ENCODE data around the gene PPP2R5C. TPM values are rescaled to one million over a fixed set of nuclear protein-coding genes. Genes with fewer than 3 reads are reported as not detected.

PPP2R5C gene
- total and polyA plus RNA-seq, 2 of the 8 experiments (the other 6 are each of a cell fraction or from before 2014, with no cell fraction given), result 49.6 to 95.9 TPM

GRCh38 chr14:101719045-101719645 lies 42.4 kb upstream of the PPP2R5C start:
- Histone ChIP-seq H4K8ac (ENCODE audit: extremely low read depth, insufficient read depth, low read length) (no peak overlapping the region), H3K18ac (ENCODE audit: extremely low read depth, low read length) (peak overlapping the region; percentile 62; the same call in 1 of the 2 replicates), H3K4me3 (ENCODE audit: extremely low read depth in 1 of 4, insufficient read depth in 2 of 4, low read depth in 3 of 4, low read length in 4 of 4) (no peak overlapping the region), H3K4me1 (replicated peaks in 1 of 4; ENCODE audit: control insufficient read depth in 3 of 4, insufficient read depth in 4 of 4, low read length in 3 of 4) (peaks cover 2 to 11% (median 7%) of the 10 kb centered on the region in 4 experiments; a peak in 6 of 7 replicates), H3K27me3 (replicated peaks in 1 of 4; ENCODE audit: control insufficient read depth in 3 of 4, extremely low read depth in 1 of 4, insufficient read depth in 3 of 4, low read length in 3 of 4) (peaks cover 0 to 1% (median 0%) of the 10 kb centered on the region in 4 experiments; a peak in 1 of 7 replicates), H3K36me3 (ENCODE audit: control insufficient read depth in 2 of 4, insufficient read depth in 4 of 4, low read length in 3 of 4) (no peaks in the 10 kb centered on the region), H3K56ac (replicated peaks; ENCODE audit: insufficient read length, low read depth, low read length) (no peak overlapping the region), H4K5ac (ENCODE audit: insufficient read length, low read depth, low read length) (no peak overlapping the region), H3K79me1 (ENCODE audit: low read depth, low read length) (peaks cover 2% of the 10 kb centered on the region; the same call in 1 of the 2 replicates), H2BK120ac (replicated peaks; ENCODE audit: low read depth, low read length) (no peak overlapping the region), H3K23me2 (ENCODE audit: low read depth, low read length) (no peaks in the 10 kb centered on the region), H3K4ac (replicated peaks; ENCODE audit: insufficient read length, low read depth, low read length) (no peak overlapping the region), H4K91ac (replicated peaks; ENCODE audit: insufficient read length, low read length) (peak overlapping the region; percentile 75), H3K9me3 (ENCODE audit: insufficient read depth in 2 of 2, low read depth in 1 of 2, low read length in 1 of 2) (no peaks in the 10 kb centered on the region), H3K9ac (replicated peaks in 1 of 4; ENCODE audit: extremely low read depth in 1 of 4, low read depth in 3 of 4, low read length in 3 of 4) (no peak overlapping the region), H2BK20ac (ENCODE audit: low read length) (0 out of 2 replicates have a peak overlapping the region, but pooled peaks have one; percentile 55), H3K23ac (ENCODE audit: insufficient read length) (no peak overlapping the region), H2AK5ac (ENCODE audit: low read depth, low read length) (peak overlapping the region; percentile 97), H3K14ac (ENCODE audit: insufficient read length) (no peak overlapping the region), H3K4me2 (ENCODE audit: insufficient read depth in 1 of 2, low read depth in 2 of 2, low read length in 2 of 2) (no peak overlapping the region), H3K79me2 (ENCODE audit: control insufficient read depth in 1 of 2, insufficient read depth in 2 of 2, low read length in 2 of 2) (no peaks in the 10 kb centered on the region), H2AFZ (ENCODE audit: low read length) (no peak overlapping the region), H3K27ac (ENCODE audit: low read depth, low read length) (no peak overlapping the region), H2BK5ac (ENCODE audit: low read depth, low read length) (no peak overlapping the region), H2BK15ac (ENCODE audit: low read length) (peak overlapping the region; percentile 83; the same call in 1 of the 2 replicates), H4K20me1 (replicated peaks in 1 of 2; ENCODE audit: control insufficient read depth in 1 of 2, insufficient read depth in 2 of 2, low read length in 2 of 2) (no peaks in the 10 kb centered on the region), H2BK12ac (ENCODE audit: low read depth, low read length) (peak overlapping the region; percentile 100; the same call in 1 of the 2 replicates)
- no peak for DNase-seq (ENCODE audit: low read depth in 1 of 2, low spot score in 2 of 2)
- TF ChIP-seq RNF2 (IDR thresholded peaks at IDR 0.05; ENCODE audit: borderline replicate concordance, low read depth, low read length, missing control alignments, poor library complexity, severe bottlenecking) (no peak), RBBP5 (IDR thresholded peaks at IDR 0.05; ENCODE audit: borderline replicate concordance, low read depth, low read length) (no peak), EP300 (IDR thresholded peaks at IDR 0.05; ENCODE audit: borderline replicate concordance in 1 of 2, low read depth in 2 of 2, low read length in 2 of 2) (no peak), FOSL1 (IDR thresholded peaks at IDR 0.05; ENCODE audit: insufficient read depth, low read depth, low read length) (no peak), CHD2 (IDR thresholded peaks at IDR 0.05; ENCODE audit: low read length) (no peak), CREB1 (IDR thresholded peaks at IDR 0.05) (no peak)
- POLR2A ChIA-PET (ENCODE audit: partially characterized antibody), result interaction anchor here (1.2 kb wide), 1 partner anchor 220 kb away, joined by 3 read pairs; no protein-coding TSS in a partner anchor
- WGBS, 2 experiments (ENCODE audit: extremely low coverage in 1 of 2, insufficient coverage in 1 of 2, insufficient read length in 1 of 2, insufficient replicate concordance in 2 of 2, low coverage in 1 of 2, low lambda C conversion rate in 2 of 2, missing lambda C conversion rate in 1 of 2), result 75% methylated on average over 7 of the region's 10 CpGs; no CpG with 5 or more reads in 1 of the 2 experiments
- CTCF ChIA-PET (ENCODE audit: partially characterized antibody), result interaction anchor here (0.5 to 2.2 kb wide), 9 partner anchors 9 to 656 kb away, joined by 3 to 12 read pairs (median 5); no protein-coding TSS in a partner anchor
- no peak for FAIRE-seq
